GOT3 (cell line): ENCODE data around the gene CDX2.
"Not testable (repeated sequence)": the region's sequence is repeated elsewhere in the genome, so short reads cannot be mapped to it uniquely, and the experiment has no call there.

Experiments used
- DNase-seq: peaks from one replicate; lab custom pipeline; 2025; ENCODE audit warnings: mixed read lengths; lab: John Stamatoyannopoulos, UW

The CDX2 gene

DNA sequence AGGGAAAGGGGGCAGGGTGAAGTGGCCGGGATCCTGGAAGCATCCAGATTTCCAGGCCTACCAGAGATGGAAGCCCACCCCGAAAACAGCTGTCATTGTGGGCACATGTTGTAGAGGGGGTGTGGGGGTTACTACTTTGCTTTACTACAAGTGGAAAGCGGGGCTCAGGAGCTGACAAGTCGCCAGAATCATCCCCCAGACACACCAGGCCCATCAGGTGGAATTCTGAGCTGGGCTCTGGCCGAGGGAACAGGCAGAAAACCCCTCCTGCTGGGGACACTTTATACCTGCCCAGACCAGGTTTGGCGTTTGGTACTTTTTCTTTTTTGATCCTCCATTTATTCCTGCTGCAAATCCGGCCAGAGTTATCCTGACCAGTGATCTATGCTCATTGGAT is 3.8 kb downstream of the CDX2 start:
- no peak for DNase-seq

DNA sequence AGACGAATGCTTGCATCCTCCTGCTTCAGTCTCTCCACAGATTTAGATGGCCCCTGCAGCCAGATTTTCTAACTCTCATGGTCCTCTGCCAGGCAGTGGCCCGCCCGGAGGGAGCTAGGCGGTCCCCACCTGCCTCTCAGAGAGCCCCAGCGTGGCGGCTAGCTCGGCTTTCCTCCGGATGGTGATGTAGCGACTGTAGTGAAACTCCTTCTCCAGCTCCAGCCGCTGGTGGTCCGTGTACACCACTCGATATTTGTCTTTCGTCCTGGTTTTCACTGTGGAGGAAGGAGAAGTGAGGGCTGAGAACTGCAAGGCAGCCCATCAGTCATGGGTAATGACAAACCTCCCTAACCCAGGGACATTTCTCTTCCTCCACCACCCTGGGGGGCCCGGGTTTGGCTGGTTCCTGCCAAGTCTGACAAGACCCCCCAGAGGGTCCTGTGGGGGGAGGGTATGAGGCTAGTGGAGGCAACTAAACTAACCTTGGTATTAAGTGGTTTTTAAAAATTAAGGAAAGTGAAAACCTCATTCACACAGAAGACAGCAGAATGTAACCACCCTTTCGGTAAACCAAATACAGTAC is 4.3 kb downstream of the CDX2 start:
- no peak for DNase-seq

DNA sequence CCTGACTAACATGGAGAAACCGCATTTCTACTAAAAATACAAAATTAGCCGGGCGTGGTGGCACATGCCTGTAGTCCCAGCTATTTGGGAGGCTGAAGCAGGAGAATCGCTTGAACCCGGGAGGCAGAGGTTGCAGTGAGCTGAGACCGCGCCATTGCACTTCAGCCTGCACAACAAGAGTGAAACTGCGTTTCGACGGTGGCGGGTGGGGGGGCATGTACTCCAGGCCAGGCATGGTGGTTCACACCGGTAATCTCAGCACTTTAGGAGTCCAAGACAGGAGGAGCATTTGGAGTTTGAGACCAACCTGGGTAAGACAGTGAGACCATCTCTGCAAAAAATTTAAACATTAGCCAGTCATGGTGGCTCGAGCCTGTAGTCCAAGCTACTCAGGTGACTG is 4.9 kb downstream of the CDX2 start:
- not testable (repeated sequence) for DNase-seq

GRCh38 chr13:27963491-27963890 is 5.6 kb downstream of the CDX2 start:
- DNase-seq = no peak

DNA sequence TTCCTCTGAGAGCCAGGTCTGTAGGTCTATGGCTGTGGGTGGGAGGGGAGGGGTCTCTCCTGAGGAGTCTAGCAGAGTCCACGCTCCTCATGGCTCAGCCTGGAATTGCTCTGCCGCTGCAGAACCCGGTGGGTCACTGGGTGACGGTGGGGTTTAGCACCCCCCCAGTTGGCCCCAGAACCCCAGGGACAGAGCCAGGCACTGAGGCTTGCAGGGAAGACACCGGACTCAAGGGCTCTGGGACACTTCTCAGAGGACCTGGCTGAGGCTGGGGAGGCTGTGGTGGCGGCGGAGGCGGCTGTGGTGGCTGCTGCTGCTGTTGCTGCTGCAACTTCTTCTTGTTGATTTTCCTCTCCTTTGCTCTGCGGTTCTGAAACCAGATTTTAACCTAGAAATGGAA is 6.1 kb downstream of the CDX2 start:
- no peak for DNase-seq

DNA sequence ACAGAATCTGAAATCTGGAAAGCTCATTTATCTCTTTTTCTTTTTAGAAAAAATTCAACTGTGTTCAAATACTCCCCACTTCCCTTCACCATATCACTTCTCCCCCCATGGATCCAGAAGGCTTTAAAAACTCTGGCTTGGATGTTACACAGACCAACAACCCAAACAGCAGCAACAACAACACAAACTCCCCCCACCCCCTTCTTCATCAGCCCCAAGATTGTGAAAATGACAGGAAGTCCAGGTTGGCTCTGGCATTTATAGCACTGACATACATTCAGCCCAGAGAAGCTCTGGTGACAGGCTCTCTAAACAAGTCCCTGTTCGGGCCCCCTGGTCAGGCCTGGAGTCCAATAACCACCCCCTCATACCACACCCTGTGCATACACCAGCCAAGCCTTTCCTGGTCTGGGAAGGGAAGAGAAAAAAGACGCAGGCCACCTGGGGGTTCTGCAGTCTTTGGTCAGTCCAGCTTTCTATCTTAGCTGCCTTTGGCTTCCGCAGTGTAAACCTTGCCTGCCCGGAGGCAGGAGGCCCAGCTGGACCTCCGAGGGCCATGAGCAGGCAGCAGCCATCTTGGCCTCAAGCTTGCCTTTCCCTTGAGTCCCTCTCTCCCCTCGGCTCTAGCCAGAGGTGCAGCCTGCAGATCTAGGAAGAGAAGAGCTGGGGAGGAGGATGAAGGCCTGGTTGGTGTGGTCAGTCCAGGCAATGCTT is 6.8 kb downstream of the CDX2 start:
- DNase-seq = no peak

DNA sequence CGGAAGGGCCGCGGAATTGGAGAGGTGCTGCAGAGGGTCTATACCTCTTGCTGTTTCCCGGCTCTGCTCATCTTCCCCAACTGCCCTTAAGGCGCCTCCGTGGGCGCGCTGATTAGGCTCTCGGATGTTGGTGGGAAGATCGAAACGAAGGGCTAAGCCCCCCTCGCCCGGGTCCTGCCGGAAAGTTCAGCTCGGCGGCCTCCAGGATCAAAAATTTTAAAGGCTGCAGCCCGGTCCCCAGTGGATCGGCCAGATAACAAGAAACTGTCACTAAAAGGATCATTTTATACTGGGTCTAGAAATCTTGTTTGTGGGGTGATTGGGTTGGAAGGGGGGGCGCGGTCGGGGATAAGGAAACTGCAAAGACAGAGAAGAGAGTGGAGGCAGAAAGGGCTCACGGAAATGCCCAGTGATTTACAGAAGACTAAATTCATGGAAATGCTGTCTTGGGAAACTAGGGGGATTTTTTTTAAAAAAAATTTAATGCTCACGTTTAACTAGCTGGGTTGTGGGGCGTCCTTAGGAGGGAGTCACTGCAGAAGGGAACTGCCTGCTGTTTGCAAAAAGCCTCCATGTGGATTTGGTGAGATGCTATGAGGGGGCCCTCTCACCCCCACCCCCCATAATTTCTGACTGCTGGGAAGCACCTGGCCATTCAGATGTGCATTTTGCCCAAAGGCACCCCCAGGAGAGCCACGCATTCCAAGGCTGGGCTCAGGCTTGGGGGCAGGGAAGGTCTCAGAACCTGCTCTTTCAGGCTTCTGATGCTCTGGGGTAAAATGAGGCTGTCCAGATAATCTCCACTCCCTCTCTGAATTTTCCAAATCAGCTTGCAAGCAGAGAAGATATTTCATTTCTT is 7.7 kb downstream of the CDX2 start:
- DNase-seq = no peak

GRCh38 chr13:27960362-27961226 is 8.5 kb downstream of the CDX2 start:
- no peak for DNase-seq

DNA sequence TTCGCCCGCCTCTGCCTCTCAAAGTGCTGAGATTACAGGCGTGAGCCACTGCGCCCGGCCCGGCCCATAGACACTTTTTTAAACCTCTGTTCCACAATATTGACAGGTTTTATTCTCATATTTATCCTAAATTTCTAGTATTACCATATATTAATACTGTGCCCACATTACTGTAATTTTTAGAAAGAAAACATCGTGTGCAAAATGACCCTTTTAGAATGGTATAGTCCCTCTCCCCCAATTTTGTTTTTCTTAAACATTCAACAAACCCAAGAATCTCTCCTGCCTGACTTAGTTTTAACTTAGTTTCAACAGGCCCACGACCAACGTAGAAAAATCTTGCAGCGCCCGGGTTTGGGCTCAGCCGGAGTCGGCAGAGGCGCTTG is 9.1 kb downstream of the CDX2 start:
- DNase-seq = no peak

DNA sequence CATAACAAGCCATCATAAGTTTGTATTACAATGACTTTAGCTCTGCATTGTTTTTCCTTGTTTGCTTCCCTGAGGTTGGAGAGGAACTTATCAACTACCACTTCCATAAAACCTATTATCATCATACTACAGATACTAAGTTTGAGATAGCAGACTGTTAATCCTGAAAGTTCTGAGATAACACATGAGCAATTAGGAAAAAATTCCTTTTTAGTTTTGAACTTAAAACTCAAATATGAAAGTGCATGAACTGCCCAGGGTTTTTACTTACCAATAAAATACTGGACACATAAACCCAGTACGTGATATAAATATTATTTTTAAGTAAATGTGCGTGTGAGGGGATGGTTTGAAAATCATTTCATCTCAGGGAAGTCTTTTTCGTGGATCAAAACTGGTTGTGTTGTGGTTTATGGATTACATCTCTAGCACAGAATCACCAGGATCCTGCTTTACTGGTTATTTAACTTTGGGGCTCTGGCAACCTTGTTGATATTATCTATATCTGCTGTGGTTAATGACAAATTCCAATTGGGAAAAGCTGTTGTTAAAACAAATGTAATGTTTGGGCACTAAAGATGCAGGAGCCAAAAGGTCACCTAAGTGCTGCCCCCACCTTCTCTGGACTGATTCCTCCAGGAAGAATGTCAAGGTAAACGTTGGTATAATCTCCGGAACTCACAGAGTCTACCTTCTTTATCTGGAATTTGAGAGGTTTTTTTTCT is 12.4 kb downstream of the CDX2 start:
- no peak for DNase-seq

DNA sequence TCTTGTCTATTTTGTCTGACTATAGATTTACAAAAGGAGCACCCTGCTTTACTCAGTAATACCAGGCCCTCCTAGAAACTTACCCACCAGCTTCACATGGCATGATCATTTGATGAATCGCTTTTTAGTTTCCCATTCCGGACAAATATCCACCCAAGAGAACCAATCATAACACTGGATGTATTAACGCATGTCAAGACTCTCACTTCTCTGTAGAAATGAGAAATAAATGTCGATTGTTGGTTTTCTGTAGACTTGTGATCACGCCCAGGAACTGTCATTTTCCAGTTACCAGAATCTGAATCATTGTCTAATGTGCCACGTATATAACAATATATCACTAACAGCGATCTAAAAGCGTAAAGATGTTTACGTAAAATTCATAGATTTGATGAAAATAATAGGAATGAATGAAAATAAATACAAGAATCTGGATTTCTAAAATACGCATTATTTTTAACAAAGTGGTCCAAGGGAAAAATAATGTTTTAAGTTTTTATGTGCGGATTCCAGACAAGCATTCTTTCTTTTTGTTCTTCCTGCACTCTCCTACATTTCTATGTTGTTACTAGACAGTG is 14.0 kb downstream of the CDX2 start:
- no peak for DNase-seq

DNA sequence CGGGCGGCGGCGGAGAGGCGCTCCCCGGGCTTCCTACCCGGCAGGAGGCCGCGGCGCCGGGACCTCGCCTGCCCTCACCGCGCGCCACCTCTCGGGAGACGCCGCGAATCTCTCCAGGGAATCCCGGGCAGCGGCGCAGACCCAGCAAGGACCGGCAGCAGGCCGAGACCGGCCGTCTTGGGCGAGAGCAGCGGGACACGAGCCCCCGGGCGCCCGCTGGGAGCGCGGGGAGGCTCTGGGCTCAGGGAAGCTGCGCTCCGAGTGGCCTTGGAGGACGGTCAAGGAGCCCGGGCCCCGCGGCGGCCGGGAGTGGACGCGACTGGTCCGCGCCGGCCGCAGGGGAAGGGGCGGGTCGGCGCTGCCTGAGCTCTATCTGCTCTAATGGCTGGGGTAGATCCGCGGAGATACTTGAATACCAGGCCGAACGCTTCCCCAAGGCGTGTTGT is 14.7 kb downstream of the CDX2 start:
- no peak for DNase-seq

DNA sequence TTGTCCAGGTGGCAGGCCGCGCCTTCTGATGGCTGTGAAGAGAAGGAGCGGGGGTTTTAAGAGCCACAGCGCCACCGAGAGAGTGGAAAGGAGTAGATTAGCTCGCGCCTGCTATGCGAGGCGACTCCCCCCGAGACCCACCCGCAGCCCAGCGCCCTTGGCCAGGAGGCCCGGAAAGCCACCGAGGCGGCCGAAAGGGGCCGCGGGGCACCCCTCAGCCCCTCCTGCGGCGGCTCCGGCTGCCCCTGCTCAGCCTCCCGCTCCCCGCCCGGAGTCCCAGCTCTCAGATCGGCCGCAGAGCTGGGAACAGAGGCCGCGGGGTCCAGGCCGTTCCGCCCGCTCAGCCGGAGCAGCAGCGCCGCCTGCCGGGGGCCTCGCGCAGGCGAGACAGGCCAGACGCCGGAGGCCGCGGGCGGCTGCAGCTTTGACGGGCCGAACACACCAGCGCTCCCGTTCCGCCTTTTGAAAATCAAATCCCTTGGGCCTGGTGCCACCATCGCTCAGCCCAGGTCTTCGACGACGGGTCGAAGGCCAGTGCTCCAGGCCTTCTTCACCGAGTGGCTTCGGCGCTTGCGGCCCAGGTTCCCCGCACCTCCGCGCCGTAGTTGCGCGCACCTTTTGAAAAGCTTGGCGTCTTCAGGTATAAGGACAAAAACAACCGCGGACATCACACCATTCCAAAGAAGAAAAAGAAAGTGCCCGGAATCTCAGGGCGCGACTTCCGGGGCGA is 15.3 kb downstream of the CDX2 start:
- DNase-seq = peak; percentile 41

DNA sequence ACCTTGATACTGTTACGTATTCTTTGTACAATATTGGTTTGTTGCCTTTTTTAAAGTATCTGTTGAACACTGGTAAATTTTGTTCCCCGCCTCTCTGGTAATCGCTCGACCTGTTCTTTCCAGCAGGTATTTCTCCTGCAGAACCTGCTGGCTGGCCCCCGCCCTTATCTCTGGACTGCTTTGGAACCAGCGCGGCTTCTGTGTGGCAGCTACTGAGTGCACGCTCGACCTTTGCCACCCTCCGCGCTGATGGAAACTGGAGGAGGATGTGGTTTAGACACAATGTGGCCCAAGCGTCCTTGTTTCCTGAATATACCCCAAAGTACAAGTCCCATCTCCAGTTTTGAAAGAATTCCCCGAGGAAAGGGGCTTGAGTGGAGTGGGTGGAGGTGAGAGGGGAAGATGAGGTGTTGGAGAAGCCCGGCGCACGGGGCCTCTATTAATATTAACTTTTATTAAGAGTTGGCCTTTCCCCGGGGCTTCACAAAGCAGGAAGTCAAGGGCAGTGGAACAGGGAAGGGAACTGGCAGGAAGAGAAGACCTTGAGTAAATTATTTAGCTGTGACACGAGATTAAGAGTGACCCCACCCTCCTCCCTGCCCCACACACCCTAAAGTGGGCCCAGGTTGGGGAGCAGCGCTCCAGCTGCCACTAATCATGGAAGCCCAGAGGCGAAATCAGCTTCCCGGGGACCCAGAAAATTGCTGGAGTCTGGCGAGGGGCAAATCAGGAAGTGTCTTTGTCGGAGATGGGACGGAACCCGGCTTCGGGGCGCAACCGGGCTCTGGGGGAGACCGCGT is 16.0 kb downstream of the CDX2 start:
- DNase-seq = no peak

DNA sequence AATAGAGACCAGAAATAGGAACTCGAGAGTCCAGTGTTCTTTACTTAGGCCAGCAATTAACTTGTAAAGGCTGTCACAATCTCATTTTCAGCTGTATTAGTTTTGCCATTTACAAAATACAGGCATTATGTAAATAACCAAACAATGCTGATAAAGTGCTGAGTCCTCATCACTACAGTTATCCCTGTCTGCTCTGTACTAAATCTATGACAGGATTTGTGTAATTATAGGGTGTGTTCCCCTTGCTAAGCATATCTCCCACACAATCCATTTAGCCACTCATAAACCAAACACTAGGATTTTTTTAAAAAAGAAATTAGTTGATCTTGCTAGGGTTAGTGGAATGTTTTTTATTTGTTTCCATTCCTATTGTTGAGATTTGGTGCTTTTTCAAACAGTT is 26.1 kb downstream of the CDX2 start:
- no peak for DNase-seq

DNA sequence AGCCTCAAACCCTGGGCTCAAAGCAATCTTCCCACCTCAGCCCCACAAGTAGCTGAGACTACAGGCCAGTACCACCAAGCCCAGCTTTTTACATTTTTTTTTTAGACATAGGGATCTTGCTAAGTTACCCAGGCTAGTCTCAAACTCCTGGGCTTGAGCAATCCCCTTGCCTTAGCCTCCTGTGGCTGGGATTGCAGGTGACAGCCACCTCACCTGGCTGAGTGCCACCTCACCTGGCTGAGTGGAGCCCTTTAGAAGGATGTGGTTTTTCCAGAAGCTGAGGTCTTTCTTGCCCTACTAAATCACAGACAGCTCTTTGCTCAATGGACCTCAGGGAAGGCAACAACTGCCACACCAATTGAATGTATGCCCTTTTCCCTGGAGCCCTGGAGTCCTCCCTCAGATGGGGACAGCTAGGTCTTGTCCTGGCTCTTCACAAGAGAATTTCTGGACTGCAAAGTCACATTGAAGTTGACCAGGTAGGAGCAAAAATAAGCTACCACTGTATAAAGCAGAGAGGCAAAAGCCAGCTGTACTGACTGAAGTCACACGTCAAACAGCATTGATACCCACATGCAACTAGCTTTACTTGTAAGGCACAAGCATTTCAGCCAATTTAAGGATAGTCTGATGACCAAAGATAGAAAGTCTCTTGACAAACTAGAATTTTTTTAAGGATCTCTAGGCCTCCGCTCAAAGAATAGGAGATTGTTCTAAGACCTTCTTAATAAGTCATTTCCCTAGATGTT is 35.4 kb downstream of the CDX2 start:
- no peak for DNase-seq

GRCh38 chr13:27933118-27933517 is 36.0 kb downstream of the CDX2 start:
- DNase-seq = no peak

DNA sequence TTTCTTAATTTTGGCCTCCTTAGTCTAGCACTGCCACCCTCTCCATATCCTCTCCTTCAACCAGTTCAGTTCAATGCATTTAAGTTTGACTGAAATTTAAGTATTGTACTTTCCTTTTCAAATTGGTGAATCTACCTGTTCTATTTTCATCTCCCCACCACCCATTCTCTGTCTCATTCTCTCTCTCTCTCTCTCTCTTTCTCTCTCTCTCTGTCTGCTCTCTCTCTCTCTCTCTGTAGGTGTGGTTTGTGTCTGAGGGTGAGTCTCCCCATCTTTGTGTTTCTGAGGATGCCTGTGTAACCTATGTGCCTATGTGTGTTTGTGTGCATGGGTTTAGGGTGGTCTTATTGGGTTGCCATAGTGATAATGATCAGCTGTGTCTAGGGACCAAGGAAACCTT is 39.2 kb downstream of the CDX2 start:
- DNase-seq = no peak
